Measurements from ENCODE around the gene ESYT3.
"Not testable (repeated sequence)": the region's sequence is repeated elsewhere in the genome, so short reads cannot be mapped to it uniquely, and the experiment has no call there.

Gene ESYT3

GRCh38 chr3:138461896-138462295, 27.5 kb downstream of the ESYT3 start:
- DNase-seq: no peak

DNA sequence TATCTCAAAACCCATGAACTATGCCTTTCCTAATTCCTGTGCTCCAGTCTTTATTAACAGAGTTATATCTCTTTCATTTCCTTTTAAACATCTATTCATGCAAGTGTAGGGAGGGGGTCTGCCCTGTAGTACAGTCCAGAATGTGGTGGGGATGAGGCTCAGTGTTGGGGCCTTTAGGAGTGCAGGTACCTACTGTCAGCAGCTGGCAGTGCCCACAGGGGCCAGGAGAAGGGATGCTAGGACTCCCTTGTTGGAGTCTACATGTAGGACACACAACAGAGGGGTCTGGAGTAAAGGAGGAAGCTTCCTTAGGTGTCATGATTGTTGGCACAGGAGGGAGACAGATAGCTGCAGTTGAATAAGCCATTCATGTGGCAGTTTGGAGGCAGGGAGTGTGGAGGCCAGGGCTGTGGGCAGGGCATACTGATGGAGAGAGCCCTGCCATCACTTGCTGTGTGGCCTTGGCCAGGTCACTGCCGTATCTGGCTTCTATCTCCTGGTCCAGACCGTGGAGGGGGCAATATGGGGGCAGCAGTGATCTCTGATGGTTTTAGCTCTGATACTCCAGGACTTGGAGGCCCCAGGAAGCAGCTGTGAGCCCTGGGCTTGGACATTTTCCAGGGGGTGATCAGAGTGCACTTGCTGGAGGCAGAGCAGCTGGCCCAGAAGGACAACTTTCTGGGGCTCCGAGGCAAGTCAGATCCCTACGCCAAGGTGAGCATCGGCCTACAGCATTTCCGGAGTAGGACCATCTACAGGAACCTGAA, 29.5 kb downstream of the ESYT3 start:
- DNase-seq: no peak

- no peak for DNase-seq
Observed at GRCh38 chr3:138464491-138464860, 30.1 kb downstream of the ESYT3 start.

DNA sequence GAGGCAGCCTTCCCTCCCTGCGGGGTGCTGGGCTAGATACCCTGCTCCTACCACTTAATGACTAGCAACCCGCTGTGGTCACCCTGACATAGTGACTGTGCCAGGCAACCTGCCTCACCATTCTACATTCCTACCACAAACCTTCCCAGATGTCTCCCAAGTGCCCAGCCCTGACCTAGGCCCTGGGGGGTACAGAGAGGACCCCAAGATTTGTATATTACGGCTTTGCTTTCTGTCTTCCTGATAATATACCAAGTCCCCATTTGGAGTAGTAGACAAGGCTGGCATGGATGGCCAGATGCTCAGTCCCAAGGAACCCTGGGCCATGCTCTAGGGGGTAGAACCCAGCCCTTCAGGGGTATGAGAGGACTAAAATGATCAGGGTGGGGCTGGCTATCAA, 31.0 kb downstream of the ESYT3 start:
- no peak for DNase-seq

DNA sequence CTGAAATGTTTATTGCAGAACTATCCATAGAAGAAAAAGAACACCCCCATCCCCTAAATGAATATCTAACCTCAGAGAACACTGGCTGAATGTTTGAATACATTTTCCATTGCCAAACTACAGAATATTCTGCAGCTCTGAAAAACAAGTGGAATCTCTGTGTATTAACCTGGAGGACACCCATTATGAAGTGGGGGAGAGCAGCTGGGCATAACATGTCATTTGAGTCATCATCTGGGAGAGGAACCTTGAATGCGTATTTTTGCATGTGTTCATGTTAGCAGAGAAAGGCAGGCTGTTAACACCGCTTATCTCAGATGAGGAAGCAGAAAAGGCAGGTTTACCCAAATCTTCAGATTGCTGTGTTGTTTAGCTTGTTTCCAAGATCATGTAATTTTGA, 31.5 kb downstream of the ESYT3 start:
- DNase-seq: no peak

- no peak for DNase-seq
Observed at GRCh38 chr3:138467931-138468330, 33.5 kb downstream of the ESYT3 start.

DNA sequence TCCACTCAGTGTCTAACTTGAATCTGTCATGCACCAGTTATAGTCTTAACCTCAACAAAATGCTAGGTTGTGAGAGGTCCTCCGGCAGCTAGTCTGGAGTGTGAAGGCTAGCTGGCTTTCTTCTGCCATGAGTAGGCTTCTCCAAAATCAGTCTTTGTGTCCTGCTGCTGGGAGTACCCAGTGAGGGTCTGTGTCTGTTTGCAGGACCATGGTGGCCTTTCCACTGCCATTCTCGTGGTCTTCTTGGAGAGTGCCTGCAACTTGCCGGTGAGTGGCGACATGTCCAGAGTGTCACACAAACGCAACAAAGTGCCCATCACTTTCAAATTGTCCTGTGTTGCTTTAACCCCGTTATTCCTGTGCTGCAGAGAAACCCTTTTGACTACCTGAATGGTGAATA, 34.0 kb downstream of the ESYT3 start:
- DNase-seq: no peak

GRCh38 chr3:138468886-138469285, 34.5 kb downstream of the ESYT3 start:
- DNase-seq: no peak

- DNase-seq: no peak
Observed at GRCh38 chr3:138469874-138470273, 35.5 kb downstream of the ESYT3 start.

DNA sequence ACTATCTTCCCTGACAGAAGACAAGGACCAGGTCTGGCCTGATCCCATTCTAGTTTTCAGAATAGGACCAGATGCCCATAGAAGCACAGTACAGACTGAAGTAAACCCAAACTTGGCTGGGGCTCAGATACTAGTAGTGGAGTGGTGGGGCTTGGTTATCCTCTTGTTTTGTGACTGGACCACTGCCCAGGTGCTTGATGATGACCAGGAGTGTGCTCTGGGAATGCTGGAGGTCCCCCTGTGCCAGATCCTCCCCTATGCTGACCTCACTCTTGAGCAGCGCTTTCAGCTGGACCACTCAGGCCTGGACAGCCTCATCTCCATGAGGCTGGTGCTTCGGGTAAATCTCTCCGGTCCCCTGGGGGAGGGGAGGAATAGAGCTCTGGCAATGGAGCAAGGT, 36.3 kb downstream of the ESYT3 start:
- no peak for DNase-seq

GRCh38 chr3:138471481-138471880, 37.1 kb downstream of the ESYT3 start:
- DNase-seq: no peak

DNA sequence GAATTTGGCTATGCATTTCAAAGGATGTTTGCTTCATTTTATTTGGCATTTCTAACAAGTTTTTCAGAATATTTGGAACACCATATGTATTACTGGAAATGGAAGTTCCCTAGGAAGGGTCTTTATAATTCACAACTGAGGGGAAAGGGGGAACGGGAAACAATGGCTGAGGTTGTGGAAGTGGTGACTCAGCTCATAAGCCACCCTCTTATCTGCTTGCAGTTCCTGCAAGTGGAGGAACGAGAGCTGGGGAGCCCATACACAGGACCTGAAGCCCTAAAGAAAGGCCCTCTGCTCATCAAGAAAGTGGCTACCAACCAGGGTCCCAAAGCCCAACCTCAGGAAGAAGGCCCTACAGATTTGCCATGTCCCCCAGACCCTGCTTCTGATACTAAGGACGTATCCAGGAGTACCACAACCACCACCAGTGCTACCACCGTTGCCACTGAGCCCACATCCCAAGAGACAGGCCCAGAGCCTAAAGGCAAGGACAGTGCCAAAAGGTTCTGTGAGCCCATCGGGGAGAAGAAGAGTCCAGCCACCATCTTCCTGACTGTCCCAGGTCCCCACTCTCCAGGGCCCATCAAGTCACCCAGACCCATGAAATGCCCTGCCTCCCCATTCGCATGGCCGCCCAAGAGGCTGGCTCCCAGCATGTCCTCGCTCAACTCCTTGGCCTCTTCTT, 37.9 kb downstream of the ESYT3 start:
- no peak for DNase-seq

DNA sequence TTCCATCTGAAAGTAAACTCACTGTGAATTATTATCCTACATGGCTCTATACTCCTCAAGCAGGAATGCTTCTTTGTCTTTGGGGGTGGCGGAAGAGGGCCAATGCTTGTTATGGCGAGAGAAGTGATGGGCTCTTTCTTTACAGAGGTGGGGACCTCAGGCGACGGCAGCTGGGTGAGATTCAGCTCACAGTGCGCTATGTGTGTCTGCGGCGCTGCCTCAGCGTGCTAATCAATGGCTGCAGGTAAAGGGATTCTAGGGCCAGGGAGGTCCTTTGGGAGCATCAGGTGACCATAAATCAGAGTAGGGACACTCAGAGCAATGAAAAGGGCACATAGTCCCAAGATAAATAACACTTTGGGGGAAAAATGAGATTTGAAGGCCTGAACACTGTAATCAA, 39.0 kb downstream of the ESYT3 start:
- DNase-seq: no peak

DNA sequence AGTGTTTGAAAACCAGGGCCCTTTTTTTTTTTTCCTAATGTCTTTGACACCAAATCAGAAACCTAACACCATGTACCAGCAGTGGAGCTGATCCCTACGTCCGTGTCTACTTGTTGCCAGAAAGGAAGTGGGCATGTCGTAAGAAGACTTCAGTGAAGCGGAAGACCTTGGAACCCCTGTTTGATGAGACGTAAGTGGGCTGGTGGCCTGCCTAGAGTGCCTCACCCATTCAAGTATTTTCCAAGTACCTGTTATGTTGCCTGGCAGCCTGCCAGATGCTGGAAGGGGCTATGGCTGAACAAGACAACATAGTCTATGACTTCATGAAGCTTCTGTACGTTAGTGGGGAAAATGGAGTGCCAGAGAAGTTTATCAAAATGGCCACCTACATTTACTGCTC, 39.7 kb downstream of the ESYT3 start:
- DNase-seq: no peak

- no peak for DNase-seq
Observed at GRCh38 chr3:138476526-138476925, 42.1 kb downstream of the ESYT3 start.

DNA sequence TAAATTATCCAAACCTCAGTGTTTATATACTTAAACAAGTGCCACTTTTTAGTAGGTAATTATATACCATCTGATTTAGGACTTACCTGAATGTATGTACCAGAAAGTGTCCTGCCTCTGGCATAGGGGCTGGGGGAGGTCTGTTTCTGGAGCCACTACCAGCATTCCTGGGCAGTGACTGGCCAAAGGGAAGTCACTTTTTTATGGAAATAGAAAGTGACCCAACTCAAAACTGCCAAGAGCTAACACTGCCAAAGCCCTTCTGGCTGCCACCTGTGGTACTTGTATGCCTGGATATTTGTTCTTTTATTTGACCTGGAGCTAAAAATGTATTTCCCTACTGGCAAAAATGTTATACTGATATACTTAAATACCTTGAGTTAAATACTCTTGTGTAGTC, 42.7 kb downstream of the ESYT3 start:
- DNase-seq: no peak

DNA sequence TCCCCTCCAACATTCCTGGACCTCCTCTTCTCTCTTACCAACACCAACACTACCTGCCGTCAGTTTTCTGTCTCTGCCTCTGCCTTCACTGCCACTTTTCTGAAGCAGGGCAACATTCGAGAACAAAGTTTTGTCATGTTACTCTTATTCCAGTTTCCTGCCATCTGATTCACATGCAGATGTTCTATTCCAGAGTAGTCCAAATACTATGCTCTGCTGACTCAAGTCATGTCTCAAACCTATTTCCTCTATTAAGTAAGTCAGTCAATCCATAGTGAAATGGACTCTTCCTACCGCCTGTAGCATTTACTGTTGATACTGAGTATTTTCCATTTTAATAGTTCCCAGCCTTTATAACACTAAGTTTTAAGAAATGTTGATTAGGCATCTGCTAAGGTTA, 43.4 kb downstream of the ESYT3 start:
- no peak for DNase-seq

DNA sequence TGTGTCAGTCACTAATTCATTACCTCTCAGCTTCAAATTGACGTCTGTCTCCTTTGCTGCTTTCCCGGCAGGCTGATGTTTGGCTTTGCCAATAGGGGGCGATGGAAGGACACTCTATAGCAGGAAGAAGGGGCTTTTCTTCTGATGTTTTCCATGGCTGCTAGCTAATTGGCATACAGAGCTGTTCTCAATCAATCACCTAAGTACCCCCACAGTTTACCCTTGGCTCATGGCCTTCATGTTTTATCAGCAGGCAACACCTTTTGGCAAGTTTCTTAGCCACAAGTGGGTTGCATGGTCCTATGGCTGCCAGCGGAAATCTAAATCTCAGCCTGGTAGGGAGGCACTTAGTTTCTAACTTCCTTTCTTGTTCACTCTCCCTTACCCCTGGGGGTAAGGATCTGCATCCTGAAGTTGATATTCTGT, 45.0 kb downstream of the ESYT3 start:
- DNase-seq: no peak

DNA sequence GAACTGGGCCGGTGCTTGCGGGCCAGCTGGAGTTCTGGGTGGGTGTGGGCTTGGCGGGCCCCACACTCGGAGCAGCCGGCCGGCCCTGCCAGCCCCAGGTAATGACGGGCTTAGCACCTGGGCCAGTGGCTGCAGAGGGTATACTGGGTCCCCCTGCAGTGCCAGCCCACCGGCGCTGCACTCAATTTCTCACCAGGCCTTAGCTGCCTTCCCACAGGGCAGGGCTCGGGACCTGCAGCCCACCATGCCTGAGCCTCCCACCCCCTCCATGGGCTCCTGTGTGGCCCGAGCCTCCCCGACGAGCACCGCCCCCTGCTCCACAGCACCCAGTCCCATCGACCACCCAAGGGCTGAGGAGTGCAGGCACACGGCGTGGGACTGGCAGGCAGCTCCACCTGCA, 50.3 kb downstream of the ESYT3 start:
- DNase-seq: not testable (repeated sequence)

- not testable (repeated sequence) for DNase-seq
Observed at GRCh38 chr3:138486580-138486979, 52.2 kb downstream of the ESYT3 start.

DNA sequence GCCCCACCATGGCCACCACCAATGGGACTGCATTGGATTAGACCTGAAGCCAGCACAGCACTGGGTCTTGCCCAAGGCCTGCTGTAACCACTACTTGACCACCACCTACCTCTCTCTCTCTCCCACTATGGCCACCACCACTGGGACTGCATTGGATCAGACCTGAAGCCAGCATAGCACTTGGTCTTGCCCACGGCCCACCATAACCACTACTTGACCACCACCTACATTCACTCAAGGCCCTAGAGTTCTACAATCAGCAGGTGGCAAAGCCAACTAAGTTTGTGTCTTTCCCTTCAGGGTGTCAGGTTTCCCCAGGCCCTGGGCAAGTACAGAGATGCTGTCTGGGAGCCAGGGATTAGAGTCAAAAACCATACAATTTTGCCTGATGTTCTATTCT, 57.6 kb downstream of the ESYT3 start:
- DNase-seq: no peak

DNA sequence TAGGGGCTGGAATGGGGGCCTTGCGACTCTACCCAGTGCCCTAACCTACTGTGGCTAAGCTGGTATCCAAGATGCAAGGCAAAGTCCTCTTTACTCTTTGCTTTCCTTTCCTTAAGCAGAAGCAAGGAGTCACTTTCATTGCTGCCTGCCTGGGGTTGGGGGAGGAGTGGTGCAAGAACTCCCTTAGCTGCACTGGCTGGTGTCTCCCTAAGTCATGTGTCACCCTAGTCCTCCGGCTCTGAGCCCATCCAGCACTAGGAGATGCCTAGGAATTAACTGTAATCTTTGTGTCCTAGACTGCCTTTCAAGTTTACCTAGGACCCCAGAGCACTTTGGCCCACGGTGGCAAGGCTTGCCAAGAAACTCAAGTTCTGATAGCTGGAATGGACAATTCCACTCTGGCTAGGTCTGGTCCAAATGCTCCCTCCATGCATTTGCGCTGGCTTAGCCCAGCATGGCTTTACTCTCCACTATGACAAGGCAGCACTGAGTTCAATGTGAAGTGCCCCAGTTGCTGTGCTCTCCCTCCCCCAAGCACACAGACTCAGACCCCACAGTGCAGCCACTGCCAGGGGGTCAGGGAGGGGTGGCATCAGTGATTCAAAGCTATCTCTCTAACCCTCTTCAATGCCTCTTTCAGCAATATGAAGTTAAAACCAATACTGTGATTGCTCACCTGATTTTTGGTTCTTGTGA, 58.7 kb downstream of the ESYT3 start:
- no peak for DNase-seq

GRCh38 chr3:138493804-138494606, 59.6 kb downstream of the ESYT3 start:
- DNase-seq: no peak
